ENCODE results near the gene RPS27A.
"Not testable (repeated sequence)": the region's sequence is repeated elsewhere in the genome, so short reads cannot be mapped to it uniquely, and the experiment has no call there.

The RPS27A gene

DNA sequence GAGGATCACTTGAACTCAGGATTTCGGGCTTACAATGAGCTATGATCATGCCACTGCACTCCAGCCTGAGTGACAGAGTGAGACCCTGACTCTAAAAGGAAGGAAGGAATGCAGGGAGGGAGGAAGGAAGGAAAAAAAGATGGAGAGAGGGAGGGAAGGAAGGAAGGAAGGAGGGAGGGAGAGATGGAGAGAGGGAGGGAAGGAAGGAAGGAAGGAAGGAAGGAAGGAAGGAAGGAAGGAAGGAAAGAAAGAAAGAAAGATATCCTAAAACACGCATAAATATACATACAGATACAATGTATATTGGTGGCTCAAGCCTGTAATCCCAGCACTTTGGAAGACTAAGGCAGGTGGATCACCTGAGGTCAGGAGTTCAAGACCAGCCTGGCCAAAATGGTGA lies 41.9 kb downstream of the RPS27A start:
- not testable (repeated sequence) for H3K4me3 ChIP-seq (ENCODE audit: extremely low read depth, insufficient read depth, low read length, poor library complexity, severe bottlenecking); H3K36me3 ChIP-seq (ENCODE audit: control insufficient read depth, insufficient read depth, low read length); H3K9me3 ChIP-seq (ENCODE audit: control insufficient read depth, low read length); H3K4me1 ChIP-seq (ENCODE audit: control insufficient read depth, insufficient read depth, low read length, poor library complexity, severe bottlenecking); H3K27ac ChIP-seq (ENCODE audit: low read depth, low read length, severe bottlenecking)
- WGBS, 2 experiments (ENCODE audit: insufficient coverage in 2 of 2) = 86% methylated on average over 1 of the region's 2 CpGs

DNA sequence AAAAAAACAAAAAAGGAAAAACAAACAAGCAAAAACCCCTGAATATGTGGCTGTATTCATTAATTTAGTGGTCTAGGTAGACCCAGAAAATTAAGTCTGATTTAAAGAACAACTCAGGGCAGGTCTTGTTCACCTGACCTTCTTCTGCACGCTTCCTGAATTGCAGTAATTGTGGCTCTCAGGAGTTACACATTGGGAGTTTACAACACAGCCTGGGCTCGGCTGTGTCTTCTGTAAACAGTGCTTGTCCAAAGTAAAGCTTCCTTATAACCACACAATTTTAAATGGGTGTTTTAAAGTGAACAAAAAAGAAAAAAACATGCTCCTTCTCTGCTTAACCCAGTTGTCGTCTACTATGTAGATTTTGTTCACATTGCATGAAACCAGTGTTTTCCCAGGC lies 44.8 kb downstream of the RPS27A start:
- no peak overlapping the region for H3K27ac ChIP-seq (ENCODE audit: low read depth, low read length, severe bottlenecking)
- H3K9me3 ChIP-seq (ENCODE audit: control insufficient read depth, low read length) = no peaks in the 10 kb centered on the region
- no peaks in the 10 kb centered on the region for H3K4me1 ChIP-seq (ENCODE audit: control insufficient read depth, insufficient read depth, low read length, poor library complexity, severe bottlenecking)
- 100% methylated on average over 1 to 2 of the region's 3 CpGs for WGBS, 2 experiments (ENCODE audit: insufficient coverage in 2 of 2)
- no peak overlapping the region for H3K4me3 ChIP-seq (ENCODE audit: extremely low read depth, insufficient read depth, low read length, poor library complexity, severe bottlenecking)
- H3K36me3 ChIP-seq (ENCODE audit: control insufficient read depth, insufficient read depth, low read length) = no peaks in the 10 kb centered on the region

DNA sequence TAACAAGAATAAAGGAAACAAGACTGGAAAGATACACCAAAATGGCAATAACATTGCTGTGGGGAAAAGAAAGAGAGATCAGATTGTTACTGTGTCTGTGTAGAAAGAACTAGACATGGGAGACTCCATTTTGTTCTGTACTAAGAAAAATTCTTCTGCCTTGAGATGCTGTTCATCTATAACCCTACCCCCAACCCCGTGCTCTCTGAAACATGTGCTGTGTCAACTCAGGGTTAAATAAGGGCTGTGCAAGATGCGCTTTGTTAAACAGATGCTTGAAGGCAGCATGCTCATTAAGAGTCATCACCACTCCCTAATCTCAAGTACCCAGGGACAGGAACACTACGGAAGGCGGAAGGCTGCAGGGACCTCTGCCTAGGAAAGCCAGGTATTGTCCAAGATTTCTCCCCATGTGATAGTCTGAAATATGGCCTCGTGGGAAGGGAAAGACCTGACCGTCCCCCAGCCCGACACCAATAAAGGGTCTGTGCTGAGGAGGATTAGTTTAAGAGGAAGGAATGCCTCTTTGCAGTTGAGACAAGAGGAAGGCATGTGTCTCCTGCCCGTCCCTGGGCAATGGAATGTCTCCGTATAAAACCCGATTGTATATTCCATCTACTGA lies 46.8 kb downstream of the RPS27A start:
- WGBS, 2 experiments (ENCODE audit: insufficient coverage in 2 of 2) = 35 to 38% methylated on average over 5 of the region's 10 CpGs
- not testable (repeated sequence) for H3K27ac ChIP-seq (ENCODE audit: low read depth, low read length, severe bottlenecking); H3K4me3 ChIP-seq (ENCODE audit: extremely low read depth, insufficient read depth, low read length, poor library complexity, severe bottlenecking); H3K4me1 ChIP-seq (ENCODE audit: control insufficient read depth, insufficient read depth, low read length, poor library complexity, severe bottlenecking); H3K36me3 ChIP-seq (ENCODE audit: control insufficient read depth, insufficient read depth, low read length); H3K9me3 ChIP-seq (ENCODE audit: control insufficient read depth, low read length)

DNA sequence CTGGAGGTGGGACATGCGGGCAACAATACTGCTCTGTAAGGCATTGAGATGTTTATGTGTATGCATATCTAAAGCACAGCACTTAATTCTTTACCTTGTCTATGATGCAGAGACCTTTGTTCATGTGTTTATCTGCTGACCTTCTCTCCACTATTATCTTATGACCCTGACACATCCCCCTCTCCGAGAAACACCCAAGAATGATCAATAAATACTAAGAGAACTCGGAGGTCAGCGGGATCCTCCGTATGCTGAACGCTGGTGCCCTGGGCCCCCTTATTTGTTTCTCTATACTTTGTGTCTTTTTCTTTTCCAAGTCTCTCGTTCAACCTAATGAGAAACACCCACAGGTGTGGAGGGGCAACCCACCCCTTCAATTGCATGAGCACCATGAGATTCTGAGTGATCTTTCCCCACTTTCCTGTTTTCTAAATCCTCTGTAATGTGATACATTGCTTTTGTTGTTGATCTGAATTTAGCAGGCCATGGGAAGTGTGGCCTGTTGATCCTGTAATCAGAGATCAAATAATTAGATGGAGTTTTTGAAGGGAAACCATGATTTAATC lies 47.5 kb downstream of the RPS27A start:
- H3K27ac ChIP-seq (ENCODE audit: low read depth, low read length, severe bottlenecking); H3K9me3 ChIP-seq (ENCODE audit: control insufficient read depth, low read length); H3K4me3 ChIP-seq (ENCODE audit: extremely low read depth, insufficient read depth, low read length, poor library complexity, severe bottlenecking); H3K36me3 ChIP-seq (ENCODE audit: control insufficient read depth, insufficient read depth, low read length); H3K4me1 ChIP-seq (ENCODE audit: control insufficient read depth, insufficient read depth, low read length, poor library complexity, severe bottlenecking): not testable (repeated sequence)
- WGBS, 2 experiments (ENCODE audit: insufficient coverage in 2 of 2) = 17 to 29% methylated on average over 2 to 6 of the region's 7 CpGs

DNA sequence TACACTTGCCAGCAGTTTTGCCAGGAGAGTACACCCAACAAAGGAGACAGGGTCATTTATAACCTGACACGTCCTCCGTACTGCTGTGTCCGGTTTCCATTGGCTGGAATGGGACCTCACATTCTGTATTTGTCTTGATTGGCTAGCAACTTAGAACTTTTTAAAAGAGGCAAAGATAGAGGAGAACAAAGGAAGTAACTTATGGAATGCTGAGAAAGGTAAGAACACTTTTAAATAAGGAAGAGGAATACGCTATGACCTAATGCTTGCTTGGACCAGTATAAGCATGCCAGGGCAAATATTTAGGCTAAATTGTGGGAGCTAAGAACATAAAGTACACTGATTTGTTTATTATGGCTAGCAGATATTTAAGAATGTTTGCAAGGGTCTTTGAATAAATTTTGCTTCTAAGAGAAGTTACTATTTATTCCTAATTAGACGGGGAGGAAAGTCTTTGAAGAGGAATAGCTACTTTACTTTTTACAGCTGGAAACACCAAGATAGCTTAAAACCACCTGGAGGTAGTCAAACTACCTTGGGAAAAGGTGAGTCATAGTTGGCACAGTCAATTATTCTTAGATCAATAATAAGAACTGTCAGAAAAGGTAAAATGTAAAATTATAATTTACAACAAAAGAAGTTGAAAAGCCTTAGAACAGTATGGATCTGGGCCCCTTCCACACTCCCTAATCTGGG lies 48.5 kb downstream of the RPS27A start:
- 95 to 100% methylated on average over 3 to 4 of the region's 5 CpGs for WGBS, 2 experiments (ENCODE audit: insufficient coverage in 2 of 2)
- H3K4me3 ChIP-seq (ENCODE audit: extremely low read depth, insufficient read depth, low read length, poor library complexity, severe bottlenecking); H3K27ac ChIP-seq (ENCODE audit: low read depth, low read length, severe bottlenecking): not testable (repeated sequence)

DNA sequence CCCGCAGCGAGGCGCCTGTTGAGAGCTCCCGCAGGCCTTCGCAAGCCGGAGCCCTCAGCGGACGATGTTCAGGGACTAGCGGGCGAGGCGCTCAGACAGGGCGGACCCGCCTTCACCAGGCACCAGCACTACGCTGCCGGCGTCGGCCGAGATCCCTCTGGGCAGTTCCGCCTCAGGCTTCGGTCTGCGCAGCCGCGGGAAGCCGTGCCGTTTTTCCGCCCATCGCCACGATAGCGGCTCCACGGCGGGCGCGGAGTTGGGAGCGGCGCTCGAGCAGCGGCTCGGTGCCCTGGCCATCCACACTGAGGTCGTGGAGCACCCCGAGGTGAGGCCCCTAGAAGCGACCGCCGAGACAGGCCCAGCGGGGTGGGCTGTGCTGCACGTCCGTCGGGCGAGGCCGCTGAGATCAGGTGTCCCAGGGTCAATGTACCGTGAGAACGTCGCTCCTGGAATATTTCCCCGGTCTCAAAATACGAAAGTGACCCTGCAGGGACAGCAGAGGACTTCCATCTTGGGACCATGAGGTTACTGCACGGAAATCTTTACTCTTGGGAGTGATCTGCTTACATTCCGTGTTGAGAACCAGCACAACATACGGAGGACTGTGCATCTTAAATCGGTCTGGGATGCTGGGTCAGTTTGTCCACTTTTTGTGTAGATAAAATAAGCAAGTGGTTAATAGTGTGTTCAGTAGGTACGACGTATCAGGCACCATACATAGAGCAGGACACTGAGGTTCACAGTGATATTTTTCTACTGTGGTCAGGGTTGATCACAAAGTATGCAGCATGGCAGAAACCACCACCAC lies 49.8 kb downstream of the RPS27A start:
- Histone ChIP-seq H3K4me3 (ENCODE audit: extremely low read depth, insufficient read depth, low read length, poor library complexity, severe bottlenecking) (peak overlapping the region; percentile 37), H3K4me1 (ENCODE audit: control insufficient read depth, insufficient read depth, low read length, poor library complexity, severe bottlenecking) (no peaks in the 10 kb centered on the region), H3K36me3 (ENCODE audit: control insufficient read depth, insufficient read depth, low read length) (peaks cover 6% of the 10 kb centered on the region), H3K27ac (ENCODE audit: low read depth, low read length, severe bottlenecking) (peak overlapping the region; percentile 57), H3K9me3 (ENCODE audit: control insufficient read depth, low read length) (no peaks in the 10 kb centered on the region)
- 26 to 27% methylated on average over 49 to 56 of the region's 60 CpGs for WGBS, 2 experiments (ENCODE audit: insufficient coverage in 2 of 2)

More for the DNA sequence above, 48.5 kb downstream of the RPS27A start:
- H3K4me1 ChIP-seq (ENCODE audit: control insufficient read depth, insufficient read depth, low read length, poor library complexity, severe bottlenecking); H3K9me3 ChIP-seq (ENCODE audit: control insufficient read depth, low read length); H3K36me3 ChIP-seq (ENCODE audit: control insufficient read depth, insufficient read depth, low read length): not testable (repeated sequence)

DNA sequence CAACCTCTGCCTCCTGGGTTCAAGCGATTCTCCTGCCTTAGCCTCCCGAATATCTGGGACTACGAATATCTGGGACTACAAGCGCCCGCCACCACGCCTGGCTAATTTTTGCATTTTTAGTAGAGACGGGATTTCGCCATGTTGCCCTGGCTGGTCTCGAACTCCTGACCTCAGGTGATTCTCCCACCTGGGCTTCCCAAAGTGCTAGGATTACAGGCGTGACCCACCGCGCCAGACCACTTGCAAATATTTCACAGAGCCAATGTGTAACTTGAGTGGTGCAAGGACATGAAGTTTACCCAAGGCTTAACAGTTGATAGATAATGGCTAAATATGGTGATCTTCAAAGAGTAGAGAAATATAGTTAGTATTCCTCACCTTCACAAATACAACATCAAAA lies 50.6 kb downstream of the RPS27A start:
- no peaks in the 10 kb centered on the region for H3K9me3 ChIP-seq (ENCODE audit: control insufficient read depth, low read length)
- H3K36me3 ChIP-seq (ENCODE audit: control insufficient read depth, insufficient read depth, low read length) = peaks cover 6% of the 10 kb centered on the region
- no peak overlapping the region for H3K4me3 ChIP-seq (ENCODE audit: extremely low read depth, insufficient read depth, low read length, poor library complexity, severe bottlenecking)
- 96 to 99% methylated on average over 9 of the region's 12 CpGs for WGBS, 2 experiments (ENCODE audit: insufficient coverage in 2 of 2)
- H3K27ac ChIP-seq (ENCODE audit: low read depth, low read length, severe bottlenecking) = no peak overlapping the region
- no peaks in the 10 kb centered on the region for H3K4me1 ChIP-seq (ENCODE audit: control insufficient read depth, insufficient read depth, low read length, poor library complexity, severe bottlenecking)
